NCI-H2171 treated with DMSO at 0.1 percent for 48 hours (cell line): ENCODE measurements around the gene COA8.
A peak's percentile ranks its signal among the peaks of the same experiment; 100 is the strongest.

Experiments
- DNase-seq: peaks from one replicate; lab custom pipeline; 2025; lab: John Stamatoyannopoulos, UW

Gene COA8

DNA sequence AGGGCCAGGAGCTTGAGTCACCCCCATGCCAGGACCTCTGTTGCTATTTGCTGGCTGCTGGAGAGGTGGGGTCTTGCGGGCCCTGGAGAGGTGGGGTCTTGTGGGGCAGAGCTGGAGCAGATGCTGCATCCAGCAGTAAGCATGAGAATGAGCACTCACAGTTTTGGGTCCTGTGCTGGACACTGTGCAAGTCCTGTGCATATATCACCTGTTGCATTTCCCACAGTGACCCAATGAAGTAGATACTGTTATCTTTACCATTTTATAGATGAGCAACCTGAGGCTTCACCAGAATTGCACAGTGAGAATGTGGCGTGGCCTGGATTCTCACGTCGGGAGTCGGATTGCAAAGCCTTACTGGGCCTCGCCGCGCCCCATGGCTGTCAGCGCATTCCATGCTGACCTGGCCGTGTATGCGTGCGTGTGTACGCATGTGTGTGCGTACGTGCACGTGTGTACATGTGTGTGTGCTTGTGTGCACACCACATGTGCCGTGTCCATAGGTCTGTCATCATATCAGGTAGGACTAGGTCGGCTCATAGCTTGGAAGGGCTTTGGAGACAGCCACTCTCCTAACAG lies 12.0 kb downstream of the COA8 start:
- DNase-seq = no peak

- peak; percentile 84 for DNase-seq
These were observed 13.7 kb downstream of the COA8 start for GRCh38 chr14:103576371-103577024.

DNA sequence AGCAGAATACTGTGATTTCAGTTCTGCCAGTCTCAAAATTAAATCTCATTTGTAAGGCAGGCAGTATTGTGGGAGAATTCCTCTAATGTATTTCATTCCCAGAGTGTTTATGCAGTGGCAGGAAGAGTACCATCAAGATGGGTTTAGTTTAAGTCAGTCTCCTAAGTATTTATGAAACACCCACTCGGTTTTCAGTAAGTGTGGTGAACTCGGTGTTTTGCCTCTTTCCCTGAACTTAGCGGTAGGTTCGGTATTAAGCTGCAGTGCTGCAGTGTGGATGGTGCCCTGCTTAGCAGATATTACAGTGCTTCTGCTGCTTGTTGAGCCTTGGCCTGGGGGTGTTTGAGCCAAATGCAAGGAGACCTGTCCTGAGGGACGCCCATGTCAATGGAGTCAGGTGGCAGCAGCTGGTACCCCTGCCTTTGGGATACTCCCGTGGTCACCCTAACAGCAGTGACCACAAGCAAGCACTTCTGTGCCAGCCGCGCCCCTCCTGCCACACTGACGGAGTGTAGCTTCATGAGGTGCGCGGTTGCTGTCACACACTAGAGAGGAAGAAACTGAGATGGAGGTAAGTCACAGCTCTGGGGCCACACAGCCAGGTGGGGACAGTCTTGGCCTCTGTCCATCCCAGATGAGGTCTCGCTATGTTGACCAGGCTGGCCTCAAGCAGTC lies 15.8 kb downstream of the COA8 start:
- no peak for DNase-seq

GRCh38 chr14:103581206-103581605 lies 18.4 kb downstream of the COA8 start:
- no peak for DNase-seq

DNA sequence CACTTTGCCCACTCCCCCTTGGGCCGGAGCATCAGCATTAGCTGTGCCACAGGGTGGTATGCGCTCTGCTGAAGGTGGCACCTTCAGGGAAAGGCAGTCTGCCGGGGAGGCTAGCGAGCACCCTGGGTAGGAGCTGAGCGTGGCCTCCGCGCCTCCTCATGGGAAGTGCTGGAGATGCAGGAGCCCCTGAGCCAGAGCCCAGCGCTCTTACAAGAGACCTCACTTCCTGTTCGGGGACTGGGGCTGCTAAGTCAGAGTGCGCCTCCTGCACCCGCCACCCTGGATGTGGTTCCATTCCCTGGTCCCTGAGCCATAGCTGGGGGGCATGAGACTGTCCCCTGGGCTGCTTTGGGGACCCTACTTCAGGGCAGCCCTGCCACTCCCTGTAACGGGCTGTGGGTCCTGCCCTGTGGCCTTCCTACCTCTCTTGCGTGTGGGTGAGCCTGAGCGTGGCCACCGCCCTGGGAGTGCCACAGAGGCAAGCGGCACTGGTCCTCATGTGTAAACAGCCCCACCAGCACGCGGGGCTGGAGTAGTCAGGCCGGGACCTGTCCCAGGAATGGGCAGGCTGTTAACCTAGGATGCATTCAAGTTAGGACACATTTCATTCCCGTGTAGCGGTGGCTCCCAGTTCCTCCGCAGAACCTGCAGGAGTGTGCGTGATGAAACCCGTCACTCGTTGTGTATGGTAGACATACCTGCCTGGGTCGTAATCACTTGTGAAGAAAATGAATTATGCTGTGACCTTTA lies 19.4 kb downstream of the COA8 start:
- no peak for DNase-seq

DNA sequence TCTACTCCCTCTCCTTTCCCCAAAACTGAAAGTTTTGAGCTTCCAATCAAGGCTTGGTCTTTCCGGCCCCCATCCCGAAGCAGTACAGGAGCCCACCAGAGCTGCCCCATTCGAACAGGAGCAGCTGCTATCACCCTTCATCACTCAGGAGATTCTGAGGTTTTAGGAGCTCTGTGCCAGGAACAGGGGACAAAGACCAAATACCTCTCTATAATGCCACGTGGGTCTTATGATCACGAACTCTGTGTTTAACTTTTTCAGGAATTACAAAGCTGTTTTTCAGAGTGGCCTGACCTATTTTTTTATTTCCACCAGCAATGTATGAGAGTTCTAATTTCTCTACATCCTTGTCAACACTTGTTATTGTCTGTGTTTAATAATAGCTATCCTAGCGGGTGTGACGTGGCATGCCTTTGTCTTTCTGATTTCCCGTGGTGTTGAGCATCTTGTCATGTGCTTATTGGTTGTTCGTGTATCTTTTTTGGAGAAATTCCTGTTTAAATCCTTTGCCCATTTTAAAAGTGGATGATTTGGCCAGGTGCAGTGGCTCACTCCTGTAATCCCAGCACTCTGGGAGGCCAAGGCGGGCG lies 21.7 kb downstream of the COA8 start:
- DNase-seq = no peak

DNA sequence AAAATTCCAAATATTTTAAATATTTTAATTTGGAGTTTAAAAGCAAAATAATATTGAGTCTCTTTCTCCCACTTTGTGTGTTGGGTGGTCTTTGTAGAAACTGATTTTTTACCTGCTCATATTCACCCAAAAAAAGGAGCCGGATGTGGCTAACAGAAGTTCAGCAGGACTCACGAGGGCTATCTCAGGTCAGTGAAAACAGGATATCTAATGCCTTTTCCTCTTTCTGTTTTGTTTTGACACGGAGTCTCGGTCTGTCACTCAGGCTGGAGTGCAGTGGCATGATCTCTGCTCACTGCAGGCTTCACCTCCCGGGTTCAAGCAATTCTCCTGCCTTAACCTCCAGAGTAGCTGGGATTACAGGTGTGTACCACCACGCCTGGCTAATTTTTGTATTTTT lies 30.8 kb downstream of the COA8 start:
- DNase-seq = no peak

- peak; percentile 92 for DNase-seq
These were observed 31.5 kb downstream of the COA8 start for GRCh38 chr14:103594265-103594664.

- peak; percentile 66 for DNase-seq
These were observed 35.0 kb downstream of the COA8 start for GRCh38 chr14:103597623-103598377.

- DNase-seq = no peak
These were observed 37.7 kb downstream of the COA8 start for GRCh38 chr14:103600503-103600902.

GRCh38 chr14:103604620-103605019 lies 41.9 kb downstream of the COA8 start:
- DNase-seq = no peak

- DNase-seq = peak; percentile 98
These were observed 44.4 kb downstream of the COA8 start for GRCh38 chr14:103606963-103607668.

DNA sequence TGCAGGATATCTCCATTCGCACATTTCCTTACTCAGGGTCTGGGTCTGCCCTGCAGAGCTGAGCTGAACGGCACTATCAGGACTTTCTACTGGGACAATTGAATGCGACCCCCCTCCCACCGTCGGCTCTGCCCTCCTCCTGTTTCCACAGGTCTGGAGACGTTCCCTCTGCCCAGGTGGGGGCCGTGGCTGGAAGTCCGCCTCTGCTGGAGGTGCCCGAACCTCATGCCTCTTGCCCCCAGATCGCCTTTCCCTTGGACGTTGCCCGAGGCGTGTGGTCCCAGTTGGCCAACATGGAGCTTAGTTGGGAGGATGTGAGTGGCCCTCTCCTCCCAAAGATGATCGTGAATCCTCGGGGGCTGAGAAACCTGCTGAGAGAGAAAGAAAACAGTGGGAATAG lies 45.1 kb downstream of the COA8 start:
- no peak for DNase-seq

DNA sequence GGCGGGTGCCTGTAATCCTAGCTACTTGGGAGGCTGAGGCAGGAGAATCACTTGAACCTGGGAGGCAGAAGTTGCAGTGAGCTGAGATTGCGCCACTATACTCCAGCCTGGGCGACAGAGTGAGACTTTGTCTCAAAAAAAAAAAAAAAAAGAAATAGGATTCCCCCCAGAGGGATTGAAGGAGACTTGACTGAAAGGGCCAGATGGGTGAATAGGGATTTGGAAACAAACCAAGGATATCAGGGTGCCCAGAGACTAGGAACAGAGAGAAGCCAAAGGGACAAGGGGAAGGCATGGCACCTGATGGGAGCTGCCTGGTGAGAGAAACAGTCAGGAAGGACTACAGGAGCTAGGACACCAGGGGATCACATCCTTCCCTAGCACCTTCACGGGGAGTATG lies 46.3 kb downstream of the COA8 start:
- DNase-seq = peak; percentile 98

- no peak for DNase-seq
These were observed 48.5 kb downstream of the COA8 start for GRCh38 chr14:103611215-103611614.

DNA sequence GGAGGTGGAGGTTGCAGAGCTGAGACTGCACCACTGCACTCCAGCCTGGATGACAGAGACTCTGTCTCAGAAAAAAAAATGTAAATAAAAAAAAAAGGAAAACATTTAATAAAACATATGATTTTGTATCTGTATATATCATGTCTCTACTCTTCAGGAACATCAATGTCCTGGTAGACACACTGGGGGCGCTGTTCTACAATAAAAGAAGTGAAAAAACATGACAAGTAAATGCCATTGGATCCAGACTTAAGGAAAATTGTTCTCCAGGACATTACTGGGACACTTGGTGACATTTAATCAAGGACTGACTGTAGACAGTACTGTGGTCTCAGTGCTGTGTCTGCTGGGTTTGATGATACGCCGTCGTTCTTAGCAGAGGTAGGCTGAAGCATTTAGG lies 50.8 kb downstream of the COA8 start:
- DNase-seq = no peak

DNA sequence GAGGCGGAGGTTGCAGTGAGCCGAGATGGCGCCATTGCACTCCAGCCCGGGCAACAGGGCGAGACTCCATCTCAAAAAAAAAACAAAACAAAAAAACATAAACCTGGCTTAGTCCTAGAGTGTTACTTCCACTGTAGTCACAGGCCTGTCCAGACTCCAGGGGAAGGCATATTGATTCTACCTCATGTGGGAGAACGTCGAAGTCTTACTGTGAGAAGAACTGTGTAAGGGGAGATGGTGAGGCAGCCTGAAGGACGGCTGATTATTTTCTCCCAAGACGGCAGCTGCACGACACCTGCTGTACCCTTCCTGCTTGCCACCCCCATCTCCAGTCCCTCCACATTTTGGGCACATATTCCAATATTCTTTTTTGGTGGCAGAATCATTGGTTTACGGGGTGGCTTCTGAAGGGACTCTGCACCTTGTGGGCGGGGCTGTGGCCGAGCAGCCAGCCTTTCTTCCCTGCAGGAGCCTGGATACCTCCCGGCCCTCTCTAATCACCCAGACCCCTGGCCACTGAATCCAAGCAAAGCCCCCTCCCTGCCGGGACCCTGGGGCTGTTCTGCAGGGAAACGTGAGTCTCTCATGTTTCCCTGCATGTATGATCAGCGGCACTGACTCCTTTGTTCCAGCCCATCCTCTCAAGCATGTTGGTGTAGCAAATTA lies 54.0 kb downstream of the COA8 start:
- DNase-seq = no peak

DNA sequence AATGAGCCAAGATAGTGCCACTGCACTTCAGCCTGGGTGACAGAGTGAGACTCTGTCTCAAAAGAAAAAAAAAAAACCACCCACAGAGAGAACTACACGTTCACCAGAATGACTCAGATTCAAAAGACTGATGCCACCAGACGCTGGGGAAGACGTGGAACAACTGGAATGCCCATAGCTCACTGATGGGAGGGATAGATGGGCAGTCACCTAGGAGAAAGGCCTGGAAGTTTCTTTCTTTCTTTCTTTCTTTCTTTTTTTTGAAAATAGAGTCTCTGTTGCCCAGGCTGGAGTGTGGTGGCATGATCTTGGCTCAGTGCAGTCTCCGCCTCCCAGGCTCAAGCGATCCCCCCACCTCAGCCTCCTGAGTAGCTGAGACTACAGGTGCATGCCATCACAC lies 56.3 kb downstream of the COA8 start:
- no peak for DNase-seq

GRCh38 chr14:103621860-103622259 lies 59.1 kb downstream of the COA8 start:
- no peak for DNase-seq

DNA sequence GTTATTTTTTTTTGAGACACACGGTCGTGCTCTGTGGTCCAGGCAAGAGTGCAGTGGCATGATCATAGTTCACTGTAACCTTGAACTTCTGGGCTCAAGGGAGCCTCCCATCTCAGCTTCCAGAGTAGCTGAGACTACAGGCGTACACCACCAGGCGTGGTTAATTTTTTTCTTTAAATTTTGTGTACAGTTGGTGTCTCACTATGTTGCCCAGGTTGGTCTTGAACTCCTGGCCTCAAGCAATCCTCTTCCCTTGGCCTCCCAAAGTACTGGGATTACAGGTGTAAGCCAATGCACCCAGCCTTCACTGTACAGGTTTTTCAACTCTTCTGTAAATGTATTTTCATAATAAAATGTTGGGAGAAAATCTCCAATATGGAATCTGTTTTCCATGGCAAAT lies 60.5 kb downstream of the COA8 start:
- no peak for DNase-seq
